IMR-90 (cell line): Measurements from ENCODE around the gene SMCO4. TPM values are rescaled to one million over a fixed set of nuclear protein-coding genes. Genes with fewer than 3 reads are reported as not detected.

Source experiments
- ATAC-seq: fragments of 200-7000 bp; cut with Tn5 transposase; 2 replicates; pipeline ENCODE4 v1.9.1; 2020; ENCODE audit warnings: low read depth, mild to moderate bottlenecking, moderate library complexity
- BruUV-seq: library from RNA; stranded (reverse); fragments of 400-500 nt; replicated peaks from 2 replicates; lab custom pipeline; 2021; lab: Mats Ljungman, UMichigan
- CTCF ChIA-PET: fragments of 300-600 bp; formaldehyde crosslinking; extraction: SDS; loops from one replicate; lab custom pipeline; 2021; ENCODE audit warnings: antibody characterized with exemption; lab: Yijun Ruan, JAX
- POLR2A ChIA-PET: fragments of 300-600 bp; sonication (Branson Sonifier 250); formaldehyde crosslinking; loops from one replicate; lab custom pipeline; 2022; ENCODE audit warnings: antibody characterized with exemption; ENCODE audit not compliant: unreplicated experiment; lab: Charles Lee
- DNase-seq: peaks from one replicate; pipeline ENCODE4 v3.0.0; 2013
- H2AFZ ChIP-seq: replicated peaks from 2 replicates; pipeline ENCODE3; 2013; ENCODE audit warnings: low read length, mild to moderate bottlenecking; ENCODE audit not compliant: poor library complexity
- H2AK5ac ChIP-seq: 2 replicates; pipeline ENCODE4 v1.6.1; 2013; ENCODE audit warnings: low read depth, low read length, inconsistent platforms
- H2AK9ac ChIP-seq: replicated peaks from 2 replicates; pipeline ENCODE3; 2013; ENCODE audit warnings: mild to moderate bottlenecking, low read depth, low read length, moderate library complexity; ENCODE audit not compliant: poor library complexity
- H2BK120ac ChIP-seq: 2 replicates; pipeline ENCODE4 v1.6.1; 2013; ENCODE audit warnings: low read depth, low read length, inconsistent platforms
- H2BK15ac ChIP-seq: 3 replicates; pipeline ENCODE4 v1.6.1; 2013; ENCODE audit warnings: low read depth, low read length, inconsistent platforms
- H2BK20ac ChIP-seq: 2 replicates; pipeline ENCODE4 v1.6.1; 2013; ENCODE audit warnings: low read depth, mild to moderate bottlenecking, inconsistent platforms, low read length, moderate library complexity
- H2BK5ac ChIP-seq: 2 replicates; pipeline ENCODE4 v1.6.1; 2013; ENCODE audit warnings: mild to moderate bottlenecking, low read depth, low read length, inconsistent platforms; ENCODE audit not compliant: poor library complexity, severe bottlenecking
- H3K14ac ChIP-seq: replicated peaks from 2 replicates; pipeline ENCODE4 v1.6.1; 2013; ENCODE audit warnings: low read depth, low read length, inconsistent platforms
- H3K18ac ChIP-seq: 2 replicates; pipeline ENCODE4 v1.6.1; 2013; ENCODE audit warnings: low read depth, low read length, control low read depth
- H3K23ac ChIP-seq: 2 replicates; pipeline ENCODE4 v1.6.1; 2013; ENCODE audit warnings: low read depth, low read length, inconsistent platforms
- H3K27ac ChIP-seq: 2 replicates; pipeline ENCODE4 v1.5.1; 2013; ENCODE audit warnings: mild to moderate bottlenecking, control low read depth, low read length; ENCODE audit not compliant: insufficient read depth
- H3K27me3 ChIP-seq: 2 replicates; pipeline ENCODE4 v1.6.1; 2013; ENCODE audit warnings: low read length; ENCODE audit not compliant: control insufficient read depth, insufficient read depth
- H3K36me3 ChIP-seq: 2 replicates; pipeline ENCODE4 v1.6.1; 2013; ENCODE audit warnings: low read length, mixed read lengths; ENCODE audit not compliant: control insufficient read depth, insufficient read depth
- H3K4ac ChIP-seq: 2 replicates; pipeline ENCODE4 v1.6.1; 2013; ENCODE audit warnings: low read depth, low read length, inconsistent platforms
- H3K4me1 ChIP-seq: 2 replicates; pipeline ENCODE4 v1.6.1; 2013; ENCODE audit warnings: low read length, mixed read lengths; ENCODE audit not compliant: control insufficient read depth, insufficient read depth
- H3K4me2 ChIP-seq: 2 replicates; pipeline ENCODE4 v1.6.1; 2013; ENCODE audit warnings: low read depth, mild to moderate bottlenecking, control low read depth, low read length, moderate library complexity
- H3K4me3 ChIP-seq: 2 replicates; pipeline ENCODE4 v1.5.1; 2013; ENCODE audit warnings: low read depth, mild to moderate bottlenecking, control low read depth, low read length, moderate library complexity; ENCODE audit not compliant: insufficient read depth
- H3K56ac ChIP-seq: 2 replicates; pipeline ENCODE4 v1.6.1; 2013; ENCODE audit warnings: low read length, inconsistent platforms; ENCODE audit not compliant: insufficient read depth; ENCODE audit errors: extremely low read depth
- H3K79me1 ChIP-seq, 2 experiments: 2 replicates each; pipeline ENCODE4 v1.6.1; 2013; ENCODE audit warnings: low read length in 2 of 2, inconsistent platforms in 1 of 2, low read depth in 1 of 2
- H3K9ac ChIP-seq: 2 replicates; pipeline ENCODE4 v1.6.1; 2013; ENCODE audit warnings: low read depth, low read length, control low read depth
- H3K9me1 ChIP-seq: 2 replicates; pipeline ENCODE4 v1.6.1; 2013; ENCODE audit warnings: low read length, inconsistent platforms; ENCODE audit not compliant: insufficient read depth
- H3K9me3 ChIP-seq: 2 replicates; pipeline ENCODE4 v1.6.1; 2013; ENCODE audit warnings: low read length; ENCODE audit not compliant: control insufficient read depth, insufficient read depth
- H4K20me1 ChIP-seq: 2 replicates; pipeline ENCODE4 v1.6.1; 2013; ENCODE audit warnings: low read length, inconsistent platforms; ENCODE audit not compliant: insufficient read depth
- H4K5ac ChIP-seq: 2 replicates; pipeline ENCODE4 v1.6.1; 2013; ENCODE audit warnings: mild to moderate bottlenecking, low read depth, low read length, control low read depth
- H4K8ac ChIP-seq, 2 experiments: 2 replicates each; pipeline ENCODE4 v1.6.1; 2013; ENCODE audit warnings: low read depth in 2 of 2, low read length in 2 of 2, control low read depth in 1 of 2, inconsistent platforms in 1 of 2
- H4K91ac ChIP-seq: 2 replicates; pipeline ENCODE4 v1.6.1; 2013; ENCODE audit warnings: low read depth, low read length, inconsistent platforms; ENCODE audit not compliant: insufficient read depth
- BHLHE40 ChIP-seq: fragments of 150-350 bp; IDR thresholded peaks from 2 replicates; pipeline ENCODE4 v1.6.1; 2016; ENCODE audit warnings: mild to moderate bottlenecking, low read depth, low read length
- NFE2L2 ChIP-seq: fragments of 150-350 bp; IDR thresholded peaks from 2 replicates; pipeline ENCODE4 v1.6.1; 2016; ENCODE audit warnings: low read depth, mild to moderate bottlenecking, low read length
- POLR2A ChIP-seq: IDR thresholded peaks from 2 replicates; pipeline ENCODE4 v1.6.1; 2012; ENCODE audit warnings: mild to moderate bottlenecking, low read depth, low read length
- USF2 ChIP-seq: fragments of 150-350 bp; IDR thresholded peaks from 2 replicates; pipeline ENCODE4 v1.6.1; 2017; ENCODE audit warnings: mild to moderate bottlenecking, antibody characterized with exemption, low read length, low read depth
- WGBS, 2 experiments: methylation state at CpG; one replicate each; pipeline versions ENCODE4 v1.1.5 to v1.1.7; 2013; ENCODE audit warnings: missing lambda C conversion rate in 2 of 2; ENCODE audit not compliant: insufficient read length in 1 of 2; ENCODE audit errors: extremely low coverage in 2 of 2; 5-methylcytosine and 5-hydroxymethylcytosine counted together
- dilution Hi-C: fragments of 300-500 bp; cut with HindIII; formaldehyde crosslinking; loops from one replicate; pipeline ENCODE4 v1.14.3; 2018; ENCODE audit warnings: low sequenced_read_pairs; ENCODE audit not compliant: unreplicated experiment
- in situ Hi-C: fragments of 300-500 bp; cut with MboI; formaldehyde crosslinking; loops from 3 replicates; pipeline ENCODE4 v1.14.3; 2019; ENCODE audit warnings: low sequenced_read_pairs, inconsistent platforms, mixed read lengths
- intact Hi-C: fragments of 100-400 bp; cut with micrococcal nuclease; formaldehyde crosslinking; loops from 2 replicates; pipeline ENCODE4 v1.10.0; 2022
- polyA plus RNA-seq, 3 experiments: library from polyadenylated mRNA; depleted of rRNA; stranded (reverse); fragments of >200 nt; gene quantifications; 2 replicates each; pipeline ENCODE4 v1.2.3, GENCODE V29; 2012; ENCODE audit warnings: low replicate concordance in 1 of 3
- total RNA-seq: library from RNA; depleted of rRNA; stranded (reverse); fragments of >200 nt; gene quantifications from 2 replicates; pipeline ENCODE4 v1.2.3, GENCODE V29; 2012

Gene SMCO4
- total and polyA plus RNA-seq, 2 of the 4 experiments (the other 2 are of a cell fraction) = 2.2 to 17.7 TPM

GRCh38 chr11:93540896-93541553 is 2.2 kb downstream of the SMCO4 start:
- peaks cover 6% of the 10 kb centered on the region for H3K27me3 ChIP-seq
- no peak overlapping the region for H3K4me2 ChIP-seq
- peaks cover 6% of the 10 kb centered on the region; the same call in 1 of the 2 replicates for H4K20me1 ChIP-seq
- H2AK9ac ChIP-seq = peak overlapping the region; percentile 19
- no peaks in the 10 kb centered on the region for H3K36me3 ChIP-seq
- H2BK5ac ChIP-seq = no peak overlapping the region
- peaks cover 4% of the 10 kb centered on the region for H3K4me1 ChIP-seq
- intact Hi-C loops (loop anchor here (5.0 kb wide), 1 partner anchor 111 kb away; no protein-coding TSS in a partner anchor), dilution Hi-C loops (no loop called here), in situ Hi-C loops (loop anchor here (5.0 kb wide), 1 partner anchor 304 kb away; no protein-coding TSS in a partner anchor)
- H3K27ac ChIP-seq = no peak overlapping the region
- no peak overlapping the region for H2AK5ac ChIP-seq
- H3K4me3 ChIP-seq = no peak overlapping the region
- H3K18ac ChIP-seq = no peak overlapping the region
- H3K4ac ChIP-seq = no peak overlapping the region
- 100% methylated on average over 1 of the region's 1 CpG; no CpG with 5 or more reads in 1 of the 2 experiments for WGBS, 2 experiments
- peaks cover 3% of the 10 kb centered on the region; the same call in 1 of the 2 replicates for H3K9me1 ChIP-seq
- no peak overlapping the region for H3K23ac ChIP-seq
- H4K91ac ChIP-seq = no peak overlapping the region
- H3K9me3 ChIP-seq = no peaks in the 10 kb centered on the region
- no peak overlapping the region for H4K8ac ChIP-seq
- H4K5ac ChIP-seq = no peak overlapping the region
- no TSS peak for BruUV-seq
- CTCF ChIA-PET = interaction anchor here (1.1 to 1.4 kb wide), 3 partner anchors 8 to 305 kb away, joined by 3 to 4 read pairs (median 3); no protein-coding TSS in a partner anchor
- H2BK15ac ChIP-seq = no peak overlapping the region
- DNase-seq (no peak), ATAC-seq (no peak)
- POLR2A ChIA-PET = no interaction called here
- H2BK120ac ChIP-seq = no peak overlapping the region
- H3K14ac ChIP-seq = no peak overlapping the region
- no peak overlapping the region for H2AFZ ChIP-seq
- H3K56ac ChIP-seq = no peak overlapping the region
- no peak overlapping the region for H2BK20ac ChIP-seq
- TF ChIP-seq NFE2L2 (no peak), USF2 (no peak), BHLHE40 (no peak), POLR2A (no peak)
- H3K79me1 ChIP-seq = peaks cover 8 to 18% of the 10 kb centered on the region in 2 experiments; a peak in 1 of 4 replicates
- H3K9ac ChIP-seq = no peak overlapping the region
